Spleen (tissue), 7 donors: ENCODE data around the gene SEMA5A.

Experiments used
- CTCF ChIP-seq, 11 experiments: fragments of 200-600 bp in 7 of 11; fragments of 450-650 bp in 4 of 11; sonication (generic) in 4 of 11; IDR thresholded peaks in 8 of 11; conservative IDR thresholded peaks in 3 of 11; 1 replicate in 7 of 11; 2 replicates in 4 of 11; pipeline versions ENCODE4 v1.4.0 to v1.8.0; 2016 to 2021; ENCODE audit warnings: antibody characterized with exemption in 11 of 11, inconsistent platforms in 4 of 11, mild to moderate bottlenecking in 1 of 11
- POLR2A ChIP-seq, 3 donors: fragments of 450-650 bp; IDR thresholded peaks; one replicate each; pipeline ENCODE4 v1.5.1; 2017; ENCODE audit warnings: antibody characterized with exemption in 3 of 3, mild to moderate bottlenecking in 1 of 3
- donor health status: DM: no; HTN: no; CAD: no; lungs with moderate emphysema.
- donor health status: DM: no; HTN: no; CAD: no.
- donor health status: DM: no; HTN: no; CAD: no.

- TF ChIP-seq POLR2A (IDR thresholded peaks at IDR 0.05), result no peak
- no peak for TF ChIP-seq CTCF (IDR thresholded peaks at IDR 0.05 in 8 of 11, conservative IDR thresholded peaks at IDR 0.05 in 3 of 11)
Observed at GRCh38 chr5:9391080-9391479, 154.8 kb downstream of the SEMA5A start.
